GM12878 (cell line): ENCODE measurements around the gene SAPCD2. TPM values are rescaled to one million over a fixed set of nuclear protein-coding genes. Genes with fewer than 3 reads are reported as not detected.

Experiments used
- ATAC-seq: fragments of 200-7000 bp; cut with Tn5 transposase; 3 replicates; pipeline ENCODE4 v1.9.1; 2020; ENCODE audit warnings: mild to moderate bottlenecking, moderate library complexity
- BruUV-seq: library from RNA; stranded (reverse); fragments of 400-500 nt; replicated peaks from 2 replicates; lab custom pipeline; 2021; lab: Mats Ljungman, UMichigan
- CTCF ChIA-PET: fragments of 300-600 bp; sonication (Branson Sonifier 250); formaldehyde crosslinking; extraction: SDS; loops from one replicate; lab custom pipeline; 2021; ENCODE audit warnings: inconsistent platforms; lab: Yijun Ruan, JAX
- POLR2A ChIA-PET: fragments of 350-600 bp; formaldehyde crosslinking; extraction: SDS; loops from one replicate; lab custom pipeline; 2021; ENCODE audit warnings: inconsistent platforms; lab: Charles Lee
- RAD21 ChIA-PET: fragments of 300-600 bp; sonication (Branson Sonifier 250); formaldehyde crosslinking; loops from one replicate; lab custom pipeline; 2023; ENCODE audit warnings: antibody characterized with exemption; ENCODE audit not compliant: unreplicated experiment; lab: Charles Lee
- SMC1A ChIA-PET: fragments of 300-600 bp; sonication (Branson Sonifier 250); formaldehyde crosslinking; loops from one replicate; lab custom pipeline; 2023; ENCODE audit not compliant: unreplicated experiment, uncharacterized antibody; lab: Charles Lee
- DNase-seq: peaks from one replicate; pipeline ENCODE4 v3.0.0-alpha.2; 2011; ENCODE audit warnings: low read depth, low spot score
- FAIRE-seq: peaks from 3 replicates; lab custom pipeline; 2011; peaks lifted over from hg19 to GRCh38; lab: Jason Lieb, UNC
- H2AFZ ChIP-seq: 2 replicates; pipeline ENCODE4 v1.6.0; 2011; ENCODE audit warnings: low read depth, low read length, control low read depth; ENCODE audit not compliant: control insufficient read depth
- H3K27ac ChIP-seq: 2 replicates; pipeline ENCODE4 v1.5.1; 2011; ENCODE audit warnings: control low read depth; ENCODE audit not compliant: control insufficient read depth, insufficient read depth
- H3K27me3 ChIP-seq, 2 experiments: replicated peaks in 1 of 2; 2 replicates each; pipeline versions ENCODE4 v1.6.0 to v1.6.1; 2011; ENCODE audit warnings: low read length in 1 of 2; ENCODE audit not compliant: control insufficient read depth in 2 of 2, insufficient read depth in 2 of 2
- H3K36me3 ChIP-seq, 2 experiments: 2 replicates each; pipeline ENCODE4 v1.5.1; 2011; ENCODE audit warnings: low read length in 1 of 2; ENCODE audit not compliant: control insufficient read depth in 2 of 2, insufficient read depth in 2 of 2
- H3K4me1 ChIP-seq: 2 replicates; pipeline ENCODE4 v1.6.1; 2011; ENCODE audit warnings: mild to moderate bottlenecking, low read length, moderate library complexity, mixed read lengths; ENCODE audit not compliant: control insufficient read depth, insufficient read depth
- H3K4me2 ChIP-seq: 2 replicates; pipeline ENCODE4 v1.6.0; 2011; ENCODE audit warnings: control low read depth; ENCODE audit not compliant: control insufficient read depth, insufficient read depth
- H3K4me3 ChIP-seq: fragments of 200-600 bp; sonication (generic); 2 replicates; pipeline ENCODE4 v1.5.1; 2016
- H3K79me2 ChIP-seq: 2 replicates; pipeline ENCODE4 v1.6.0; 2011; ENCODE audit warnings: low read length; ENCODE audit not compliant: control insufficient read depth, insufficient read depth
- H3K9ac ChIP-seq: 2 replicates; pipeline ENCODE4 v1.8.0; 2011; ENCODE audit warnings: low read length, control low read depth, mixed read lengths; ENCODE audit not compliant: control insufficient read depth, insufficient read depth
- H3K9me3 ChIP-seq: replicated peaks from 3 replicates; pipeline ENCODE4 v1.5.1; 2011; ENCODE audit warnings: mild to moderate bottlenecking, low read length; ENCODE audit not compliant: control insufficient read depth, insufficient read depth
- H4K20me1 ChIP-seq: 2 replicates; pipeline ENCODE4 v1.6.0; 2011; ENCODE audit not compliant: control insufficient read depth, insufficient read depth
- BHLHE40 ChIP-seq, 2 experiments: fragments of 450-650 bp in 1 of 2; IDR thresholded peaks; 2 replicates each; pipeline ENCODE4 v1.6.1; 2011 to 2017; ENCODE audit warnings: low read depth in 2 of 2, borderline replicate concordance in 1 of 2, improper control_type of control experiment in 1 of 2, low read length in 1 of 2, mild to moderate bottlenecking in 1 of 2
- CBX3 ChIP-seq: fragments of 200-600 bp; sonication (generic); IDR thresholded peaks from 2 replicates; pipeline ENCODE4 v1.6.1; 2016; ENCODE audit warnings: low read depth, borderline replicate concordance
- EZH2 ChIP-seq: IDR thresholded peaks from 2 replicates; pipeline ENCODE4 v1.6.1; 2012; ENCODE audit warnings: low read depth, mild to moderate bottlenecking, control low read depth, inconsistent platforms, low read length, borderline replicate concordance; ENCODE audit not compliant: control insufficient read depth
- NFIC ChIP-seq: IDR thresholded peaks from 2 replicates; pipeline ENCODE4 v1.6.1; 2012; ENCODE audit warnings: low read depth, mild to moderate bottlenecking, inconsistent platforms, low read length, moderate library complexity
- RAD21 ChIP-seq: IDR thresholded peaks from 2 replicates; pipeline ENCODE4 v1.6.1; 2011; ENCODE audit warnings: mild to moderate bottlenecking, low read depth, low read length, moderate library complexity; ENCODE audit not compliant: insufficient read depth
- RAD51 ChIP-seq: fragments of 450-650 bp; IDR thresholded peaks from 2 replicates; pipeline ENCODE4 v1.6.1; 2016; ENCODE audit warnings: moderate library complexity, mild to moderate bottlenecking, inconsistent platforms
- SREBF2 ChIP-seq: IDR thresholded peaks from 2 replicates; pipeline ENCODE4 v1.6.1; 2012; ENCODE audit warnings: mild to moderate bottlenecking, low read length
- TBL1XR1 ChIP-seq: IDR thresholded peaks from 2 replicates; pipeline ENCODE4 v1.6.1; 2012; ENCODE audit warnings: low read depth, low read length, improper control_type of control experiment
- ZNF207 ChIP-seq: fragments of 450-650 bp; IDR thresholded peaks from 2 replicates; pipeline ENCODE4 v1.6.1; 2014; ENCODE audit warnings: antibody characterized with exemption, mild to moderate bottlenecking, borderline replicate concordance
- WGBS: methylation state at CpG from one replicate; pipeline ENCODE4 v1.1.6; 2016; ENCODE audit warnings: low lambda C conversion rate; ENCODE audit not compliant: insufficient replicate concordance, insufficient coverage; ENCODE audit errors: missing lambda C conversion rate; 5-methylcytosine and 5-hydroxymethylcytosine counted together
- in situ Hi-C: fragments of 300-500 bp; cut with MboI; formaldehyde crosslinking; loops from 9 replicates; pipeline ENCODE4 v1.14.3; 2018; ENCODE audit warnings: mixed read lengths
- intact Hi-C: fragments of 100-400 bp; cut with micrococcal nuclease; formaldehyde crosslinking; loops from one replicate; pipeline ENCODE4 v1.14.2; 2022; ENCODE audit not compliant: unreplicated experiment
- polyA plus RNA-seq, 11 experiments: library from polyadenylated mRNA; depleted of rRNA in 4 of 11; unstranded in 6 of 11; stranded (reverse) in 5 of 11; fragments of >200 nt; fragmentation: Nextera tagmentation in 4 of 11; fragmentation: Illumina TruSeq in 1 of 11; extraction: Ambion mirVana in 4 of 11; extraction: Trizol in 1 of 11; gene quantifications; 1 replicate in 1 of 11; 2 replicates in 10 of 11; pipeline versions ENCODE4 v1.2.1 to v1.2.3, GENCODE V29; 2011 to 2016; ENCODE audit warnings: inconsistent platforms in 2 of 11, missing spikeins in 2 of 11, low read depth in 1 of 11
- total RNA-seq, 4 experiments: library from RNA; depleted of rRNA in 3 of 4; stranded (reverse); fragments of >200 nt in 3 of 4; fragmentation: Illumina TruSeq in 1 of 4; extraction: Trizol in 1 of 4; gene quantifications; 2 replicates each; pipeline versions ENCODE4 v1.2.1 to v1.2.3, GENCODE V29; 2013 to 2021
- TF ChIP-seq, protein P1 (sequence below): fragments of 450-650 bp; IDR thresholded peaks from 2 replicates; pipeline ENCODE4 v1.6.1; 2016; ENCODE audit warnings: mild to moderate bottlenecking
- TF ChIP-seq, protein P2 (sequence below): fragments of 450-650 bp; IDR thresholded peaks from 2 replicates; pipeline ENCODE4 v1.6.1; 2016; ENCODE audit warnings: mild to moderate bottlenecking
- TF ChIP-seq, protein P3 (sequence below): fragments of 150-350 bp; IDR thresholded peaks from 2 replicates; pipeline ENCODE4 v1.6.1; 2016; ENCODE audit warnings: low read depth, low read length
- TF ChIP-seq, protein P4 (sequence below): fragments of 450-650 bp; IDR thresholded peaks from 2 replicates; pipeline ENCODE4 v1.6.1; 2014; ENCODE audit warnings: mild to moderate bottlenecking
- TF ChIP-seq, protein P5 (sequence below): IDR thresholded peaks from 2 replicates; pipeline ENCODE4 v1.6.1; 2011; ENCODE audit warnings: borderline replicate concordance, low read depth, mild to moderate bottlenecking, moderate library complexity, mixed read lengths, low read length; ENCODE audit not compliant: insufficient read depth; ENCODE audit errors: extremely low read length

Gene SAPCD2
- total and polyA plus RNA-seq, 10 of the 15 experiments (the other 5 are each of a cell fraction or from before 2014, with no cell fraction given) = 1.6 to 35.2 (median 7.2) TPM

DNA sequence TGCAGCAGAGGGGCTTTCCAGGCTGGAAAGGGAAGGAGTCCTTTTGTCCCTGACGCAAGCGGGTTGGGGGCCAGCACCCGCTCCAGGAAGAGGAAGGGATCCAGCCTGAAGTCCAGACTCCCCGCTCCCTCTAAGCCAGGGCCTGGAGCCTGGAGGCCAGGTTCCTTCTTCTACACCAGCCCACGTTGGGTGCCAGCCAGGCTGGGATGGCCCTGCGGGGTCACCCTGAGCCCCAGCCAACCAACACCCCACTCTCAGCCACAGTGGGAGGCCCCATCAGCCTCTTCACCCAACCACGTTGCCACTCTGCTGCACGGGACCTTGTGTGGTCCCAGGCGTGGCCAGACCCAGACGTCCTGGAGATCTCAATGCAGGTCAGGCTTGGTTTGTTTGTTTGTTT is 37.5 kb downstream of the SAPCD2 start:
- WGBS = 24% methylated on average over 10 of the region's 10 CpGs
- SMC1A ChIA-PET = interaction anchor here (5.2 kb wide), 1 partner anchor 85 kb away, joined by 77 read pairs; no protein-coding TSS in a partner anchor
- Histone ChIP-seq H3K4me2 (no peak overlapping the region), H3K4me1 (peaks cover 50% of the 10 kb centered on the region), H3K27ac (no peak overlapping the region), H3K79me2 (no peaks in the 10 kb centered on the region), H3K27me3 (no peaks in the 10 kb centered on the region), H3K9me3 (no peaks in the 10 kb centered on the region), H3K4me3 (no peak overlapping the region), H3K9ac (no peak overlapping the region), H4K20me1 (no peaks in the 10 kb centered on the region), H3K36me3 (no peaks in the 10 kb centered on the region)
- RAD21 ChIA-PET = interaction anchor here (1.0 to 1.4 kb wide), 2 partner anchors 38 to 85 kb away, joined by 5 to 7 read pairs; partner anchors contain the start of gene SAPCD2
- intact Hi-C loops = no loop called here
- ATAC-seq = 0 out of 3 replicates have a peak, but pooled peaks have one; percentile 5
- FAIRE-seq = no peak
- BruUV-seq = no TSS peak
- no peak for DNase-seq
- in situ Hi-C loops = no loop called here
- CTCF ChIA-PET = interaction anchor here (1.0 to 4.7 kb wide), 6 partner anchors 28 to 245 kb away, joined by 3 to 163 read pairs (median 14); no protein-coding TSS in a partner anchor
- TF ChIP-seq ZNF207 (no peak), NFIC (no peak), BHLHE40 (IDR thresholded peaks at IDR 0.05; ENCODE audit: borderline replicate concordance in 1 of 2, low read depth in 2 of 2, low read length in 1 of 2) (no peak), CBX3 (no peak), SREBF2 (no peak), RAD51 (no peak), EZH2 (no peak), TBL1XR1 (no peak), RAD21 (no peak)
- TF ChIP-seq, protein P1, sequence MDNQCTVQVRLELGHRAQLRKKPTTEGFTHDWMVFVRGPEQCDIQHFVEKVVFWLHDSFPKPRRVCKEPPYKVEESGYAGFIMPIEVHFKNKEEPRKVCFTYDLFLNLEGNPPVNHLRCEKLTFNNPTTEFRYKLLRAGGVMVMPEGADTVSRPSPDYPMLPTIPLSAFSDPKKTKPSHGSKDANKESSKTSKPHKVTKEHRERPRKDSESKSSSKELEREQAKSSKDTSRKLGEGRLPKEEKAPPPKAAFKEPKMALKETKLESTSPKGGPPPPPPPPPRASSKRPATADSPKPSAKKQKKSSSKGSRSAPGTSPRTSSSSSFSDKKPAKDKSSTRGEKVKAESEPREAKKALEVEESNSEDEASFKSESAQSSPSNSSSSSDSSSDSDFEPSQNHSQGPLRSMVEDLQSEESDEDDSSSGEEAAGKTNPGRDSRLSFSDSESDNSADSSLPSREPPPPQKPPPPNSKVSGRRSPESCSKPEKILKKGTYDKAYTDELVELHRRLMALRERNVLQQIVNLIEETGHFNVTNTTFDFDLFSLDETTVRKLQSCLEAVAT = no peak
- TF ChIP-seq, protein P2, sequence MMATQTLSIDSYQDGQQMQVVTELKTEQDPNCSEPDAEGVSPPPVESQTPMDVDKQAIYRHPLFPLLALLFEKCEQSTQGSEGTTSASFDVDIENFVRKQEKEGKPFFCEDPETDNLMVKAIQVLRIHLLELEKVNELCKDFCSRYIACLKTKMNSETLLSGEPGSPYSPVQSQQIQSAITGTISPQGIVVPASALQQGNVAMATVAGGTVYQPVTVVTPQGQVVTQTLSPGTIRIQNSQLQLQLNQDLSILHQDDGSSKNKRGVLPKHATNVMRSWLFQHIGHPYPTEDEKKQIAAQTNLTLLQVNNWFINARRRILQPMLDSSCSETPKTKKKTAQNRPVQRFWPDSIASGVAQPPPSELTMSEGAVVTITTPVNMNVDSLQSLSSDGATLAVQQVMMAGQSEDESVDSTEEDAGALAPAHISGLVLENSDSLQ = no peak
- TF ChIP-seq, protein P3, sequence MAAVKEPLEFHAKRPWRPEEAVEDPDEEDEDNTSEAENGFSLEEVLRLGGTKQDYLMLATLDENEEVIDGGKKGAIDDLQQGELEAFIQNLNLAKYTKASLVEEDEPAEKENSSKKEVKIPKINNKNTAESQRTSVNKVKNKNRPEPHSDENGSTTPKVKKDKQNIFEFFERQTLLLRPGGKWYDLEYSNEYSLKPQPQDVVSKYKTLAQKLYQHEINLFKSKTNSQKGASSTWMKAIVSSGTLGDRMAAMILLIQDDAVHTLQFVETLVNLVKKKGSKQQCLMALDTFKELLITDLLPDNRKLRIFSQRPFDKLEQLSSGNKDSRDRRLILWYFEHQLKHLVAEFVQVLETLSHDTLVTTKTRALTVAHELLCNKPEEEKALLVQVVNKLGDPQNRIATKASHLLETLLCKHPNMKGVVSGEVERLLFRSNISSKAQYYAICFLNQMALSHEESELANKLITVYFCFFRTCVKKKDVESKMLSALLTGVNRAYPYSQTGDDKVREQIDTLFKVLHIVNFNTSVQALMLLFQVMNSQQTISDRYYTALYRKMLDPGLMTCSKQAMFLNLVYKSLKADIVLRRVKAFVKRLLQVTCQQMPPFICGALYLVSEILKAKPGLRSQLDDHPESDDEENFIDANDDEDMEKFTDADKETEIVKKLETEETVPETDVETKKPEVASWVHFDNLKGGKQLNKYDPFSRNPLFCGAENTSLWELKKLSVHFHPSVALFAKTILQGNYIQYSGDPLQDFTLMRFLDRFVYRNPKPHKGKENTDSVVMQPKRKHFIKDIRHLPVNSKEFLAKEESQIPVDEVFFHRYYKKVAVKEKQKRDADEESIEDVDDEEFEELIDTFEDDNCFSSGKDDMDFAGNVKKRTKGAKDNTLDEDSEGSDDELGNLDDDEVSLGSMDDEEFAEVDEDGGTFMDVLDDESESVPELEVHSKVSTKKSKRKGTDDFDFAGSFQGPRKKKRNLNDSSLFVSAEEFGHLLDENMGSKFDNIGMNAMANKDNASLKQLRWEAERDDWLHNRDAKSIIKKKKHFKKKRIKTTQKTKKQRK = no peak
- TF ChIP-seq, protein P4, sequence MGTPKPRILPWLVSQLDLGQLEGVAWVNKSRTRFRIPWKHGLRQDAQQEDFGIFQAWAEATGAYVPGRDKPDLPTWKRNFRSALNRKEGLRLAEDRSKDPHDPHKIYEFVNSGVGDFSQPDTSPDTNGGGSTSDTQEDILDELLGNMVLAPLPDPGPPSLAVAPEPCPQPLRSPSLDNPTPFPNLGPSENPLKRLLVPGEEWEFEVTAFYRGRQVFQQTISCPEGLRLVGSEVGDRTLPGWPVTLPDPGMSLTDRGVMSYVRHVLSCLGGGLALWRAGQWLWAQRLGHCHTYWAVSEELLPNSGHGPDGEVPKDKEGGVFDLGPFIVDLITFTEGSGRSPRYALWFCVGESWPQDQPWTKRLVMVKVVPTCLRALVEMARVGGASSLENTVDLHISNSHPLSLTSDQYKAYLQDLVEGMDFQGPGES = no peak
- TF ChIP-seq, protein P5, sequence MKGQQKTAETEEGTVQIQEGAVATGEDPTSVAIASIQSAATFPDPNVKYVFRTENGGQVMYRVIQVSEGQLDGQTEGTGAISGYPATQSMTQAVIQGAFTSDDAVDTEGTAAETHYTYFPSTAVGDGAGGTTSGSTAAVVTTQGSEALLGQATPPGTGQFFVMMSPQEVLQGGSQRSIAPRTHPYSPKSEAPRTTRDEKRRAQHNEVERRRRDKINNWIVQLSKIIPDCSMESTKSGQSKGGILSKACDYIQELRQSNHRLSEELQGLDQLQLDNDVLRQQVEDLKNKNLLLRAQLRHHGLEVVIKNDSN = no peak
- TF ChIP-seq, all 136 proteins: peak for 0
- no peak overlapping the region for H2AFZ ChIP-seq
- POLR2A ChIA-PET = no interaction called here
